Stimulated activated naive CD4-positive, alpha-beta T cell (primary cell): ENCODE data around the gene PCID2.

Experiments used
- DNase-seq, 6 experiments: peaks; one replicate each; lab custom pipeline; 2025; lab: John Stamatoyannopoulos, UW

The PCID2 gene

DNA sequence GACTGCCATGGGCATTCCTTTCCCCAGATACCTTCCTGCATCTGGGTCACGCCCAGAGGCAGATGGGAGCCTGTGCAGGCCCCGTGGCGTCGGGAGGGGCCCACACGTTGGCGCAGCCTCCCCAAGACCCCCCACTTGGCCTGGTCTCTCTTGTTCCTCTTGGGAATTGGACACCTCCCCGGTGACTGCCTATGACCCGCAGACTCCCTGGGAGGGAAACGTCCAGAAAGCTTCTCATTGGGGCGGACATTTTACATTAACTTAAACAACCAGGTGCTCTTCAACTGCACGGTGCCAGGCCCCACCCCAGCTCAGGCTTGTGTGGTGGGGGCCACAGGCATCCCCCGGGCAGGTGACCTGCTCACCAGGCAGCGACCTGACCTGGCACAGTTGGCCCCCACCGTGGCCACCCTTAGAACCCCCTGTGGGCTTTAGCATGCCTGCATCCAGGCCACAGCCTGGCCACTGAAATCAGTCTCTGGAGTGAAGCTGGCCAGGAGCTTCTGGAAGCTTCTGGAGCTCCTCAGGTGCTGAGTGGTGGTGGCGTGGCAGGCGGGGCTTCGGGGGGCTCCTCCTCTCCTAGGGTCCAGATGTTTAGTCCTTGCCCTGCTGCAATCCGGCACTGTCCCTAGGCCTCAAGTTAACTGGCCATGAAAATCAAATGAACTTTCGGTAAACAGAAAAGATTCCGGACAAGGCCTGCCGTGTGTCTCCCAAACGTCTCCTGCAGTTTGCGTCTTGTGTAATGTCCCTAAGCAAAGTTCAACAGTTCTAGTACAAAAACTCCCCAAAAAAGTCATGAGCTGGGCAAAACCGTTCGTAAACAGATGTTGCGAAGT, 58.5 kb downstream of the PCID2 start:
- DNase-seq: no peak

DNA sequence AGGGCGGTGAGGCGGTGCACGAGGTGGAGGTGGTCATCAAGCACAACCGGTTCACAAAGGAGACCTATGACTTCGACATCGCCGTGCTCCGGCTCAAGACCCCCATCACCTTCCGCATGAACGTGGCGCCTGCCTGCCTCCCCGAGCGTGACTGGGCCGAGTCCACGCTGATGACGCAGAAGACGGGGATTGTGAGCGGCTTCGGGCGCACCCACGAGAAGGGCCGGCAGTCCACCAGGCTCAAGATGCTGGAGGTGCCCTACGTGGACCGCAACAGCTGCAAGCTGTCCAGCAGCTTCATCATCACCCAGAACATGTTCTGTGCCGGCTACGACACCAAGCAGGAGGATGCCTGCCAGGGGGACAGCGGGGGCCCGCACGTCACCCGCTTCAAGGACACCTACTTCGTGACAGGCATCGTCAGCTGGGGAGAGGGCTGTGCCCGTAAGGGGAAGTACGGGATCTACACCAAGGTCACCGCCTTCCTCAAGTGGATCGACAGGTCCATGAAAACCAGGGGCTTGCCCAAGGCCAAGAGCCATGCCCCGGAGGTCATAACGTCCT, 59.4 kb downstream of the PCID2 start:
- no peak for DNase-seq

DNA sequence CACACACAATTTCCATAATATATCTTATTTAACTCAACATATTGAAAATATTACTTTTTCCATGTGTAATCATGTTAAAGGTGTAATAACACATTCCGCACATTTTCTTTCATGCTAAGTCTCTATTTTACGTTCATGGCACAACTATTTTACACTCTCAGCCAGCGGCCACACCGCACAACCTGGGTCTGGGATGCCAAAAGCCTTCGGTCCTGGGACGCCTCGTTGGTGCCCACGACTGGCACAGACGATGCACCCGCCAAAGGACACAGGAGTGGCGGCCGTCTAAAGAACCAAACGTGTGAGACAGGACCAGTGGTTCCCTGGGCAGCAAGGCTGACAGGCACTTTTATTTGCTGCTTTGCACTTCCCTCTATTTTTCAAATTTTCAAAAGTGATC, 60.1 kb downstream of the PCID2 start:
- DNase-seq: no peak

DNA sequence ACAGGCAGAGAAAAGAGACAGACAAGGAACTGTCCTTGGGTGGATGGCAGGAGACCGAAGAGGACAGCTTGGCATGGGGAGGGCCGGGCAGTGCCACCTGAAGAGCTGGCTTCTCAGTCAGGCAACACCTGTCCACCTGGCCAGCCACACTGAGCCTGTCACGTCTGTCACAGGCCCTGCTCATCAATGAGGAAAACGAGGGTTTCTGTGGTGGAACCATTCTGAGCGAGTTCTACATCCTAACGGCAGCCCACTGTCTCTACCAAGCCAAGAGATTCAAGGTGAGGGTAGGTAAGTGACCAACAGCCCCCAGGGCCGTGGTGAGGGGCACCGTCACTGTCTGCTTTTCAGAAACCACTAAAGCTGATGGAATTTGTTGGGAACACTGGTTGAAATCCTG, 61.3 kb downstream of the PCID2 start:
- no peak for DNase-seq

DNA sequence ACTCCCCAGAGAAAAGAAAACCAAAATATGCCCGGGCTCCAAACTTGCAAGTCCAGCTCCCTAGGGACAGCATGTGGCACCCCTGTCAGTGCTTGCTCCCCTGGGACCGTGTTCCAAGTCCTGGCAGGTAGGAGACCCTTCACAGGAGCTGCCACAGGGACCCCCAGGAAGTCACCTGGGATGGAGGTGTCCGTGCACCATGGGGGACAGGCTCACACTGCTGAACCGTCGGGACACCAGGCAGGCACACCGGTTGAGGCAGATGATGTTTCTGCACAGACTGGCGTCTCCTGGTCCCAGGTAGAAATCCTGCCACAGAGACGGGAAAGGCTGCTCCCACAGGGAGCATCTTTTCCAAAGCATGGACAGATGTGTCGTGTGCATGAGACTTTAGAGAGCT, 61.7 kb downstream of the PCID2 start:
- no peak for DNase-seq

DNA sequence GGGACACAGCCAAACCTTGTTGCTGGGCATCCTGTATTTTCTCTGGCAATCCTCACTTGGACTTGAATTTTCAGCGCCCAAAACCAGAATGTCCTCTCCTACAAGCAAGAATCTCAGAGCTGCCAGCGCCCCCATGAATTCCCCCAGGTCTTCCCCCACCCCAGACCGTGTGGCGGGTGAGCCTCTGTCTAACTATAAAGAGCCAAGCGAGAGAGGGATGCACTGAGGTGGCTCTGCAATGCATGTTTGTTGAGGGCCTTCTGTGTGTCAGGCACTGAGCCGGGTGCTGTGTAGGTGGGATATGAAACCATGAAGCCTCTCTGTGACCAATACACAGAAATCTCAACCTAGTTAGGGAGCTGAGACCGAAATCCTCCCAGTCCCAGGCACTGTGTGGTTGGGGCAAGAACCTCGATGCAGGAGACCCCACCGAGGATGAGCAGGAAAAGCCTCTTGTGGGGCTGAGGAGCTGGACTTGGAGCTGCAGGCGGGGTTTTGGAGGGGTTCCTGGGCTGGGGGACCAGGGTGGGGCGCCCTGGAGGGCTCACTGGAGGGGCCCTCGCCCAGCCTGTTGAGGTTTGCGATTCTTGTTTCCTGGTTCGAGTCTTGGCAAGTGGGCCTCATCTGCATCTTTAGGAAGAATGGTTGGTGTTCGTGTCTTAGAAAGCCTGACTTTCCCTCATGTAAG, 62.4 kb downstream of the PCID2 start:
- DNase-seq: no peak

DNA sequence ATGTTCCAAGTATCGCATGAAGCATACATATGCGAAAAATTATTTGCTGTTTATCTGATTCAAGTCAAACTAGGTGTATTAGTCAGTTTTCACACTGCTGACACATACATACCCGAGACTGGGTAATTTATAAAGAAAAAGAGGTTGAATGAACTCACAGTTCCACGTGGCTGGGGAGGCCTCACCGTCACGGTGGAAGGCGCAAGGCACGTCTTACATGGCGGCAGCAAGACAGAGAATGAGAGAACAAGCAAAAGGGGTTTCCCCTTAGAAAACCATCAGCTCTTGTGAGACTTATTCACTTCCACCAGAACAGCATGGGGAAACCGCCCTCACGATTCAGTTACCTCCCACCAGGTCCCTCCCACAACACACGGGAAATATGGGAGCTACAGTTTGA, 63.0 kb downstream of the PCID2 start:
- no peak for DNase-seq

DNA sequence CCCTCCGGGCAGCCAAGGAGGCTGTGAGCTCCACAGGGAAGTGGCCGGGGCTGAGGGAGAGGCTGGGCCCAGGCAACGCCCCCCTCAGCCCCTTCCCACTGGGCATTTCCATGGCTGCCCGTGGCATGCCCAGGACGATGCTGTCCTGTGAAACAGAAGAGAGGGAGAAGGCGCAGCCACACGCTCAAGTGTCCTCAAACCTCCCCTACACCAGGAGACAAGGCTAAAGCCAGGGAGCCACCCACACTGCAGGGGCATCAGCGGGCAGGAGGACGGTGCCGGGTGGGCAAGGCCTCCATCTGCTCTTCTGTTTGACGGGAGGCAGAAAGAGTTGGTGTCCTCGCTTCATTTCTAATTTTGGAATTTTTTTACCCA, 64.2 kb downstream of the PCID2 start:
- no peak for DNase-seq

DNA sequence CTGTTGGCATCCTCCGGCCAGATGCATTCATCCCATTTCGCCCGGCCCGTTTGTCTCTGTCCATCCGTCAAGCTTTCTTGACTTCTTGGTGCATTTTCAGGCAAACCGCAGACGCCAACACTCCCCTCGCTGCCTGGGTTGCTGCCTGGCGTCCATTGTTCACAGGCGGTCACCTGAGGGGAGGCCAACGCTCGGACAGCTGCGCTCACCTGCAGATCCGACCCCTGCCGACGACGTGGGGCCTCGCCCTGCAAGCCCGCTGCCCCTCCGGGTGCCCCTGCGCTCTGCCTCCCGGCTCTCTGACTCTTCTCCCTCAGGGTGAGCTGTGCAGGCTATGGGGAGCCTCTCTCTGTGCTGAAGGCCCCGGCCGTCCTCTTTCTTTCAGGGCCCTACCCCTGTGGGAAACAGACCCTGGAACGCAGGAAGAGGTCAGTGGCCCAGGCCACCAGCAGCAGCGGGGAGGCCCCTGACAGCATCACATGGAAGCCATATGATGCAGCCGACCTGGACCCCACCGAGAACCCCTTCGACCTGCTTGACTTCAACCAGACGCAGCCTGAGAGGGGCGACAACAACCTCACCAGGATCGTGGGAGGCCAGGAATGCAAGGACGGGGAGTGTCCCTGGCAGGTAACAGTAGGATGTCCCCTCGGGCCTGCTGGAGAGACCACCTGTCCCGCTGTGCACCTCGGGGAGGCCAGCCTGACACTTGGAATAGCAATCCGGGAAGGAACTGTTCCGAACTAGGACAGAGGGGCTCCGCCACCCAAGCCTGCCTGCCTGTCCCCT, 64.8 kb downstream of the PCID2 start:
- no peak for DNase-seq

DNA sequence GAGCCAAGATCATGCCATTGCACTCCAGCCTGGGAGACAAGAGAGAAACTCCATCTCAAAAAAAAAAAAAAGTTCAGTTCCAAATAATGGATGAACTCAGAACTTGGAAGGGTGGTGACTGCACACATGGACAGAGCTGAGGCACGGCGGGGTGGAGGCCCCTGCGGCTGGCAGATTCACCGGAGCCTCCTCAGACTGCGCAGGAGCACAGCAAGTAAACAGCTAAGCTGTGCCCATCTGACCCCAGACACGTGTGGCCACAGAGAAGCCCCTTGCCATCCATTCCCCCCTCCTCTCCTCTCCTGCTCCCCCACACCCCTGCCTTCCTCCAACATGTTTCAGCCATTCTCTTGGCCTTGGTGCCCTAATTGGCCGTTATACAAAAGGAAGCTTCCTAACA, 65.6 kb downstream of the PCID2 start:
- no peak for DNase-seq

DNA sequence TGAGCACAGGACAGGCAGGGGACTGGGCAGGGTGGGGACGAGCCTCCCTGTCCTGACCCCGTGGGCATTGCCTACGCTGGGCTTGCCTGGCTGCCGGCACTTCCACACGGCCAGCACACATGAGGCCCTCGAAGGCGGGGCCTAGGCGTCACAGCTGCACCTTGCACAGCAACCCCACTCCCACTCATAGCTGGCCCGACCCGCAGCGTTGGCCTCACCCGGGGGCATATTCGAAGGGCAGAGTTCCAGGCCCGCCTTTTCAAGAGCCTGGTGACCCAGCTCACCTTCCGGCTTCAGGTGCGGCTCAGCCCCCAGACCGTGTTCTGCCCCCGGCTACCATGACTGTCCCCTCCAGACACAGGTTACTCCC, 66.9 kb downstream of the PCID2 start:
- DNase-seq: no peak

DNA sequence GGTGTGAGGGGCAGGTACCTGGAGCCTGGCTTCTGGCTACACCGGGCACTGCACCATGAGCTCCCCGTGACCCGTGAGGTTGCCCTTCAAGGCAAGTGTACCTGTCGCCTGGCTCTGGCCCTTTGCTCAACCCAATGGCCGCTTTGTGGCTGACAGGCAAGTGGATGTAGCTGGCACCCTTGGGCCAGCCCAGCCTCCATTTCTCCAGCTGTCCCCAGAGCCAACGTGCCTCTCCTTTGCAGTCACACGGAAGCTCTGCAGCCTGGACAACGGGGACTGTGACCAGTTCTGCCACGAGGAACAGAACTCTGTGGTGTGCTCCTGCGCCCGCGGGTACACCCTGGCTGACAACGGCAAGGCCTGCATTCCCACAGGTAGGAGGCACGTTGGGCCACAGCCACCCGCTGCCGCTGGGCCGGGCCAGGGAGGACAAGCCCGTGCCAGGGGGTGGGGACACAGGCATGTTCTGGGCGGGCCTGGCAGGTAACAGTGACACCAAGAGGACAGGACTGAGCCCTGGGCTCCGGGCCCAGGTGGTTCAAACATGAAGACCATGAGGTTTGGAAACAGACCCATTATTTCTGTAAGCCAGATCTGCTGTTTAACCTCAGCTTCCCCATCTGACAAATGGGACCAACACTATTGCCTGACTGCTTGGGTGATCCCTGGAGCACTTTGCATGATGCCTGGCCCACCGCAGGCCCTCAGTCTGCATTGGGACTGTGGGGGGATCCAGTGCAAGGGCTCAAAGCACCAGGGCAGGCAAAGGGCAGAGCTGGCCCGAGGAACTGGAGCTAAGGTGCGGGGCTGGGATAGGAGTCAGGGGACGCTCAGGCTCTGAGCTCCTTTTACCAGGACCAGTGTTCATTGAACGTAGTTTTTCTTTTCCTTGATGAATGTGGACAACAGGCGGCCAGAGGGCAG, 67.5 kb downstream of the PCID2 start:
- no peak for DNase-seq

DNA sequence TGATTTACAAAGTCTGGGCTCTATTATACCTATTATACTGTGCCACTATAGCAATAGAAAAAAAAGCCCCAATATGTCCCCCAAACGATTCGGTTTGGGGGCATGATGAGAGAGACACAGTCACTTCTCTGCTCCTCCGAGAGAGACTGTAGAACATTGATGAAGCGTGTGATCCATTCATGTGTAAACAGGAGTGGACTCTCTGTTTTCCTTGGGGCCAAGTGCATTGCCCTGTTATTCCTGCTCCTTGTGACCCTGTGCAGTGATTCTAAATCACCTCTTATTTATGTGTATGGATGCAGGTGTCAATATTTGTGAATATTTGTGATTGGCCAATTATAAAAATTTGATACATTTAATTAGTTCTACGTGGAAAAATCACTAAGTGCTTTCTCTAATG, 68.9 kb downstream of the PCID2 start:
- no peak for DNase-seq

DNA sequence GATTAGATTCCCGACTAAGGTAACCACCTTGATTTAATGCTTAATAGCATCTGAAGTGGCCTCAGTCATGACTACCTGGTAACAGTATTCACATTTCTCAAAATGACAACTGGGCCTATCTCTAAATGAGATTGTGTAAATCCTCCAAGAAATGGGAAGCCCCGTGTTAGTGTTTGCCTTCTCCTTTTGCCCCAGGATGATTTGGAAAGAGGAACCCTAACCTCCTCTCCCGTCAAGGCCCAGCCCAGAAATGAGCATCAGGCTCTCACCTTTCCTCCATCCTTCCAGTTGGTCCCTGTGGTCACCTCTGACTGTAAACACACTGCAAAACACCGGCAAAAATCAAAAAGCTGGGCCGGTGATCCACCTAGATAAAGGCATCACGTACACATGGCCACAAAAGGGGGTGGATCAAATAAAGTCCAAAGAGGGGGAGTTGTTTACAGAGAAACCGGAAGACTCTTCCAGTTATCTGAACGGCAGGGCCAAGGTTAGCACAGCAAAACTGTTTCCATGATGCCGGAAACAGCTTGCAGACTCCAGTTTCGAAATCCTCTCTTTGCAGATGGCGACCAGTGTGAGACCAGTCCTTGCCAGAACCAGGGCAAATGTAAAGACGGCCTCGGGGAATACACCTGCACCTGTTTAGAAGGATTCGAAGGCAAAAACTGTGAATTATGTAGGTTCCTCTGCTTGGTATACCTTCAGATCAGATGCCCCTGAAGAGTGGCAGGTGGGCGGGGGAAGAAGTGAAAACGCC, 69.5 kb downstream of the PCID2 start:
- no peak for DNase-seq

DNA sequence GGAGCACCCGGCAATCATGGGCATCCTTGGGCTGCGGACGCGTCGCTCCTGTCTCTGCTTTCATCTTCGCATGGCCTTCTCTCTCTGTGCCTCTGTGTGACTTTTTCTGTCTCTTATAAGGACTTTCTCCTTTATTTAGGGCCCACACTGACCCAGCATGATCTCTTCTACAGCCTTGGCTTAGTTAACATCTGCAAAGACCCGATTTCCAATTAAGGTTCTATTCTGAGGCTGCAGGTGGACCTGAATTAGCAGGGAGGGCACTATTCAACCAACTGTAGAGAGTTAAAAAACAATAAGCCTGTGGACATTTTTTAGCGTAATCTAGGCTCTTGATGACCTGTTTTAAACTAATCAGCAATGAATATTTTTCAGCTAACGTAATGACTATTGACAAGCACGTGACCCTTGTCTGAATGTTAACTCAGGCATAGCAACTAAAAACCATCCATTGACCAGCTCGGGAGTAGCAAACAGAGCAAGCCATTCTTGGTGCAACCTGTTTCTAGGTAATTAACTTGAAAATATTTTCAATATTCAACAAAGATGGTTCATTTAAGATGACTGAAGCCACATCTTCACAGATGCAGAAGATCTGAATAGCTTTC, 70.7 kb downstream of the PCID2 start:
- DNase-seq: no peak

DNA sequence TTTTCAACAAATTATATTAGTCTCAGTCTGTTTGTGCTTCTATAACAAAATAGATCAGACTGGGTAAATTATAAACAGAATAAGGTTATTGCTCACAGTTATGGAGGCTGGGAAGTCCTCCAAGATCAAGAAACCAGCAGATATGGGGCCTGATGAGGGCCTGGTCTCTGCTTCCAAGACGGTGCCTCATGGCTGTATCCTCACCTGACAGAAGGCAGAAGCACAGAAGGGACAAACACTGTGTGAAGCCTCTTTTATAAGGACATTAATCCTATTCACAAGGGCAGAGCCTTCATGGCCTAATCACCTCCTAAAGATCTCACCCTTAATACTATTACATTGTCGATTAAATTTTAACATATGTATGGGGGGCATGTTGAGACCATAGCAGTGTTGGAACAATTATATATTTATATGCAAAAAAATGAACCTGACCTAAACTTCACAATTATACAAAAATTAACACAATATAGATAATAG, 73.1 kb downstream of the PCID2 start:
- no peak for DNase-seq

DNA sequence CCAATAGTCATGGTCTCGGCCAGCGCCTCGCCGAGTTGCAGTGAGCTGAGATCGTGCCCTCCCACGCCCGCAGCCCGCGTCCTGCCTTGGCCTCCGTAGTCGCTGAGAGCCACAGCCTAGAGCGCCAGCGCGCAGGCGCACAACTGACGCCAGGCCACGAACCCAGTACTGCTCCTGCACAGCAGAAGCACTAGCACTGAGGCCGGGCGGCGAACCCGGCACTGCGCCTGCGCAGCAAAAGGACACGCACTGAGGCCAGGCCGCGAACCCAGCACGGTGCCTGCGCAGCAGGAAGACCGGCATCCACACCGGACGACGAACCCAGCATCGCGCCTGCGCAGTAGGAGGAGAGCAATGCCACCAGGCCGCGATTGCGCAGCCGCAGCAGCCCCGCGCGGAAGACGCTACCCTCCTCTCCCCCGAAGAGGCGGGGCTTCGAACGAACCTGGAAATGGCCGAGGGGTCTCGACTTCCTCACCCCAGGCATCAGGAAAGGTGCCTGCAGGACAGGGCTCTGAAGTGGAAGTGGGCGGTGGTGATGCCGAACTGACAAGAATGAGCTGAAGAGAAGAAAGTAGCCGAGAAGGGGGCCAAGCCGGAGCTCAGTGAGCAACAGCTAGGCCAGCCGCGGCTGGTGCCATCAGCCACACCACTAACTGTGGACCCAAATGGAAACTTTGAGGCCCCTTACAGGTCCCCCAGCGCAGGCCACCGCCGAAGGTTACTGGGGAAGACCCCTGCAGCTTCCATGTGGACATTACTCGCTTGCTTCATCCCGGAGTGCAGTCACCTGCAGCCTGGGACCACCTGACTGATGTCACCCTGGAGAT, 78.3 kb downstream of the PCID2 start:
- DNase-seq: peak in 1 of 6 experiments; percentile 33

DNA sequence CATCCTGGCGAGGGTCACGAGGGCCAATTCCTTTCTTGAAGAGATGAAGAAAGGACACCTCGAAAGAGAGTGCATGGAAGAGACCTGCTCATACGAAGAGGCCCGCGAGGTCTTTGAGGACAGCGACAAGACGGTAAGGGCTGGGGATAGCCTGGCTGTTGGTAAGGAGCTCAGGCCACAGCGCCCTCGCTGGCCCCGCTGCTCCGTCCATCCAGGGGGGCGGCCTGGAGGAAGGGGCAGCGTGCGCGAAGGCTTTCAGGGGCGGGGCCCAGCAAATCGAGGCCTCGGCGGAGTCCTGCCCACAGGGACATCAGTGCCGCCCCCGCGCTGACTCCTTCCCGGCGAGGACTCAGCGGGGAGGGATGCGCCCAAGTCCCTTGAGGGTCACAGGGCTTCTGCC, 79.0 kb downstream of the PCID2 start:
- DNase-seq: no peak
